Raji (cell line): ENCODE data around the gene SCAMP4.

Experiments
- POLR2A ChIP-seq: IDR thresholded peaks from 2 replicates; pipeline ENCODE4 v1.6.1; 2011; ENCODE audit warnings: low read depth, low read length, control low read depth; ENCODE audit not compliant: insufficient read depth

The SCAMP4 gene

GRCh38 chr19:1875646-1876495 lies 29.3 kb upstream of the SCAMP4 start:
- peak; percentile 95 for TF ChIP-seq POLR2A

DNA sequence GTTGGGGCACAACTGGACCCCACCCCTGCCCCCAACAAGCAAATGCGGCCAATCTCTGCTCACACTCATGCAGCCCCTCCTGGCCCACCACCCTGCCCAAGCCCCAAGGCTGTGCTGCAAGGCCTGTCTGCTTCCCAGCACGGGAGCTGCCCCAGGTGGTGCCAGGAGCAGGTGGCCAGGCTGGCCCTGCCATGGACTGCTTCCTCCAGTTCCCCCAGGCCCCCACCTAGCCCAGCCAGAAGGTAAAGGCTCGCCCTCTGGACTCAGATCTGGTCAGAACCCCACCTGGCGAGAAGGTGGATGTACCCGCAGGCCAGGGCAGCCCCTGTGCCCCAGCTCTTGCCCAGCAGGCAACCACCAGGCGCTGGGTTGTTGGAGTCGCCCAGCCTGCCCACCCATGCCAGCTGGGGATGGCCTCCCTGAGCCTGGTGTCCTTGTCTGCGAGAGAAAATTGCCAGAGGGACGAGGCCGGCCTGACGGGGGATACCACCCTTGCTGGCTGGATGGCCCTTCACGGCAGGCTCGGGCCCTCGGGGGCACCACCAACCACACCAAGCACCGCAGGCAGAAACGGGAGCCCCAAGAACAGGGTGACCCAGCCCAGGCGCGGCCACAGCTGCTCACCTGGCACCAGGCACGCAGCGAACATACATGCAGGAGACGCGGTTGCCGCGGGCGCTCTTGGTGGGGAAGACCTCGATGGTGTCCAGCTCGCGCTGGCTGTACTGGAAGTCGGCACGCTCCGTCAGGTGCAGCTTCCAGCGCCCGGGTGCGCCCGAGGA lies 24.4 kb upstream of the SCAMP4 start:
- TF ChIP-seq POLR2A, result no peak

- no peak for TF ChIP-seq POLR2A
Measured at GRCh38 chr19:1882089-1882785, 23.0 kb upstream of the SCAMP4 start.

DNA sequence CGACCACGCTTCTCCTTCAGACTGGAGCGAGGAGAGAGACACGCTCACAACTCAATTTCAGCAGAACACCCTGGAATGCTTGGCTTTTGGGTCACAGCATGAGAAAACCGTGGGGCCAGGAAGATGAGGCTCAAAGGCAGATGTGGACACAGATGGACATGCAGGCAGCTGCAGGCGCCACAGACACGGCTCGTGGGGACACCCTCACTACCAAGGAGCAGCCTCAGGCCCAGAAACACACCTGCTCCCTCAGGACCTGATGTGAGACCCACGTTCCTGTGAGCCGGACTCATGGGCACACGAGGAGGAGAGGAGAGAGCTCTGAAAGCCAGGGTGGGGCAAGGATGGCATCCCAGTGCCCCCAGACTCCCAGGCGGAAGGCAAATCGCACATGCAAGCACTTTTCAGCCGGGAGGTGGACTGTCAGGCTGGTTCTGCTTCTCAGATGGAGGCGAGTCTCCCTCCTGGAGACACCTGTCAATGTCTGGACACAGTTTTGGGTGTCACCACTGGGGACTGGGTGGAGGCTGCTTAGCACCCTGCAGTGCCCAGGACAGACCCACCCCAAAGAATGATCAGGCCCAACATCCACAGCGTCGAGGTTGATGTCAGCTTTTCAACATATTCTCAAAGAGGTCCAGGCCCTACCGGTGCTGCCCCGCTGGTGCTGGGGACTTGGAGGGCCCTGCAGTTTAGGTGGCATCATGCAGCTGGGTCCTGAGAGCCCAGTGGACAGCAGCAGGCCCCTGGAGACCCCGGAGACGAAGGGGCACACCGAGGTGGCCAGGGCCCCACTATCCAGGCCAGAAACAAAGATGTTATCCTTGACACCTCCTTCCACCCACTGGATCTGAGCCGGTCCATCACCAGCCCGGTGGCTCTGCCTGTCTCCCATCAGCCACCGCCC lies 22.2 kb upstream of the SCAMP4 start:
- TF ChIP-seq POLR2A, result no peak

GRCh38 chr19:1883784-1884183 lies 21.4 kb upstream of the SCAMP4 start:
- no peak for TF ChIP-seq POLR2A

GRCh38 chr19:1884291-1884718 lies 20.9 kb upstream of the SCAMP4 start:
- TF ChIP-seq POLR2A, result no peak

- no peak for TF ChIP-seq POLR2A
Measured at GRCh38 chr19:1884719-1885334, 20.4 kb upstream of the SCAMP4 start.

GRCh38 chr19:1885398-1886119 lies 19.6 kb upstream of the SCAMP4 start, which contains the start of gene ABHD17A:
ABHD17A (minus strand) TSS chr19:1885496; CDS start chr19:1881566, 3,930 bp downstream.
- peak; percentile 72 for TF ChIP-seq POLR2A

DNA sequence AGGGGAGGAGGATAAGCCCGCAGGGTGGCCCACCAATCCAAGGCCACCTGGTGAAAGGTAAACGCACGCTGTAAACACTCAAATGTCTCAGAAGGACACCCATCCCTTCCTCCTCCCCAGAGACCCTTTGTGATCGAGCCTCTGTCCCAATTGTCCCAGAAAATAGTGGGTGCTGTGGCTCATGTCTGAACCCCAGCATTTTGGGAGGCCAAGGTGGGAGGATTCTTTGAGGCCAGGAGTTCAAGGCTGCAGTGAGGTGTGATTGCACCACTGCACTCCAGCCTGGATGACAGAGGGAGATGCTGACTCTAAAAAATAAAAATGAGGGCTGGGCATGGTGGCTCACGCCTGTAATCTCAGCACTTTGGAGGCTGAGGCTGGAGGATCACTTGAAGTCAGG lies 16.8 kb upstream of the SCAMP4 start:
- TF ChIP-seq POLR2A, result no peak

GRCh38 chr19:1889907-1890306 lies 15.3 kb upstream of the SCAMP4 start:
- TF ChIP-seq POLR2A, result no peak

GRCh38 chr19:1893791-1894190 lies 11.4 kb upstream of the SCAMP4 start:
- no peak for TF ChIP-seq POLR2A

GRCh38 chr19:1896508-1896907 lies 8.7 kb upstream of the SCAMP4 start:
- no peak for TF ChIP-seq POLR2A

GRCh38 chr19:1901940-1902404 lies 3.2 kb upstream of the SCAMP4 start:
- TF ChIP-seq POLR2A, result no peak
